C4-2B (cell line): Measurements from ENCODE around the gene FAM240B.

Source experiments
- H3K27ac ChIP-seq: fragments of 450-650 bp; 2 replicates; pipeline ENCODE4 v1.5.1; 2017
- ZFX ChIP-seq: fragments of 450-650 bp; IDR thresholded peaks from 2 replicates; pipeline ENCODE4 v1.6.1; 2017
- TF ChIP-seq, protein P1 (sequence below): fragments of 450-650 bp; conservative IDR thresholded peaks from 2 replicates; pipeline ENCODE4 v1.5.1; 2017; ENCODE audit warnings: mild to moderate bottlenecking

Gene FAM240B

GRCh38 chr9:38683336-38683735 lies 36.6 kb downstream of the FAM240B start:
- H3K27ac ChIP-seq, result no peak overlapping the region
- TF ChIP-seq, protein P1, sequence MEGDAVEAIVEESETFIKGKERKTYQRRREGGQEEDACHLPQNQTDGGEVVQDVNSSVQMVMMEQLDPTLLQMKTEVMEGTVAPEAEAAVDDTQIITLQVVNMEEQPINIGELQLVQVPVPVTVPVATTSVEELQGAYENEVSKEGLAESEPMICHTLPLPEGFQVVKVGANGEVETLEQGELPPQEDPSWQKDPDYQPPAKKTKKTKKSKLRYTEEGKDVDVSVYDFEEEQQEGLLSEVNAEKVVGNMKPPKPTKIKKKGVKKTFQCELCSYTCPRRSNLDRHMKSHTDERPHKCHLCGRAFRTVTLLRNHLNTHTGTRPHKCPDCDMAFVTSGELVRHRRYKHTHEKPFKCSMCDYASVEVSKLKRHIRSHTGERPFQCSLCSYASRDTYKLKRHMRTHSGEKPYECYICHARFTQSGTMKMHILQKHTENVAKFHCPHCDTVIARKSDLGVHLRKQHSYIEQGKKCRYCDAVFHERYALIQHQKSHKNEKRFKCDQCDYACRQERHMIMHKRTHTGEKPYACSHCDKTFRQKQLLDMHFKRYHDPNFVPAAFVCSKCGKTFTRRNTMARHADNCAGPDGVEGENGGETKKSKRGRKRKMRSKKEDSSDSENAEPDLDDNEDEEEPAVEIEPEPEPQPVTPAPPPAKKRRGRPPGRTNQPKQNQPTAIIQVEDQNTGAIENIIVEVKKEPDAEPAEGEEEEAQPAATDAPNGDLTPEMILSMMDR, result no peak
- no peak for TF ChIP-seq ZFX

DNA sequence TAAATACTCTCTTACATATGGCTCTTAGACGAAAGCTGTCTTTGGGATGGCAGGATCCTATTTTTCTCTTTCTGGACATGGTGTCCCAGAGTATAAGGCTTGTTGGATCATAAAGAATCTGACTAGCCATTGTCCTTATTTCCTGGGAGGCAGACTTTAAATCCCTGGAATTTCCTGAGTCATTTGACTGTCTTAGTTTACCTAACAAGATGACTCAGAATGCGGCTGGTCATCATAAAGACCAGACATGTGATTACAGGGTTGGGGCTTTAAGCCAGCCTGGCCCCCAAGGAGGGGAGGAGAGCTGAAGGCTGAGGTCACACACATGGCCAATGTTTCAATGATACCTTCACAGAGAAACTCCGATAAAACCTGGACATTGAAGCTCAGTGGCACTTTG lies 37.2 kb downstream of the FAM240B start:
- H3K27ac ChIP-seq, result no peak overlapping the region
- TF ChIP-seq ZFX, result no peak
- TF ChIP-seq, protein P1, result no peak

- TF ChIP-seq, protein P1, result no peak
- TF ChIP-seq ZFX, result no peak
- H3K27ac ChIP-seq, result no peak overlapping the region
These were observed 38.1 kb downstream of the FAM240B start for GRCh38 chr9:38681747-38682227.

DNA sequence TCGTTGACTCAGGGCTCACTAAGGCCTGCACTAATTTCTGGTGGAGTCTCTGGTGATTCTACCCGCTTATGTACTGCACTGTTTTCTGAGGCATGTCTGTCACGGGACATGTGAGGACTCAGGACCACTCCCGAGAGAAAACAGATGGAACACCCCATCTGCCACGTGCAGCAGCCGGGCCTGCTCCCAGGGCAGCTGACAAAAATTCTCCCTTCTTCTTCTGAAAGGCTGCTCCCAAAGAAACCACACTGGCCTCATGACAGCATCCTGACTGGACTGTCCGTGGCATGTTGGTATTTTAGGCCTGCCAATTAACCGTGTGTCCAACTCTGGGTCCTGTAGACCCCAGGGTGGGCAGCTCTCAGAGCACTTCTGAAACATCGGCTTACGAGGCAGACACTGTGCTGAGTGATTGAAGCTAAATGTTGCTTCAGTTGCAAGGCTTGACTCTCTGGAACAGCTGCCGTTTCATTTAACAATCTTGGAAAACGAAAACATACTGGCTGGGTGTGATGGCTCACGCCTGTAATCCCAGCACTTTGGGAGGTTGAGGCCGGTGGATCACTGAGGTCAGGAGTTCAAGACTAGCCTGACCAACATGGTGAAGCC lies 39.0 kb downstream of the FAM240B start:
- no peak overlapping the region for H3K27ac ChIP-seq

GRCh38 chr9:38677660-38678303 lies 42.2 kb downstream of the FAM240B start:
- H3K27ac ChIP-seq, result no peak overlapping the region
- TF ChIP-seq, protein P1, result no peak
- no peak for TF ChIP-seq ZFX

More for the DNA sequence above, 39.0 kb downstream of the FAM240B start:
- TF ChIP-seq ZFX, result no peak
- TF ChIP-seq, protein P1, result no peak

- no peak overlapping the region for H3K27ac ChIP-seq
- TF ChIP-seq ZFX, result no peak
These were observed 44.1 kb downstream of the FAM240B start for GRCh38 chr9:38675831-38676230.

DNA sequence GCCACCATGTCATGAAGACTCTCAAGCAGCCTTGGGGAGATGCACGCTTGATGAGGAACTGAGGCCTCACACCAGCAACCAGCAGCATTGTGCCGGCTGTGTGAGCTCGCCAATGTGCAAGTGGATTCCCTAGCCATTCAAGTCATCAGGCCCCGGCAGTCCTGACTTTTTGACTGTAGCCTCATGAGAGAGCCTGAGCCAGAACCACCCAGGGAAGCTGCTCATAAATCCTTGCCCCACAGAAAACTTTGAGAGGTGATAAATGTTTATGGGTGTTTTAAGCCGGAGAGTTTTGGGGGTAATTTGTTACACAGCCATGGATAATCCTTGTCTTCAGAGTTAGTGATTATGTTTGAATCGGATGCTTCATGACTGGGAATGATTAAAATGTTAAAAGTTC lies 44.7 kb downstream of the FAM240B start:
- H3K27ac ChIP-seq, result no peak overlapping the region
- TF ChIP-seq, protein P1, result no peak
- no peak for TF ChIP-seq ZFX
